ENCODE results near the gene ADAMTS15.

DNA sequence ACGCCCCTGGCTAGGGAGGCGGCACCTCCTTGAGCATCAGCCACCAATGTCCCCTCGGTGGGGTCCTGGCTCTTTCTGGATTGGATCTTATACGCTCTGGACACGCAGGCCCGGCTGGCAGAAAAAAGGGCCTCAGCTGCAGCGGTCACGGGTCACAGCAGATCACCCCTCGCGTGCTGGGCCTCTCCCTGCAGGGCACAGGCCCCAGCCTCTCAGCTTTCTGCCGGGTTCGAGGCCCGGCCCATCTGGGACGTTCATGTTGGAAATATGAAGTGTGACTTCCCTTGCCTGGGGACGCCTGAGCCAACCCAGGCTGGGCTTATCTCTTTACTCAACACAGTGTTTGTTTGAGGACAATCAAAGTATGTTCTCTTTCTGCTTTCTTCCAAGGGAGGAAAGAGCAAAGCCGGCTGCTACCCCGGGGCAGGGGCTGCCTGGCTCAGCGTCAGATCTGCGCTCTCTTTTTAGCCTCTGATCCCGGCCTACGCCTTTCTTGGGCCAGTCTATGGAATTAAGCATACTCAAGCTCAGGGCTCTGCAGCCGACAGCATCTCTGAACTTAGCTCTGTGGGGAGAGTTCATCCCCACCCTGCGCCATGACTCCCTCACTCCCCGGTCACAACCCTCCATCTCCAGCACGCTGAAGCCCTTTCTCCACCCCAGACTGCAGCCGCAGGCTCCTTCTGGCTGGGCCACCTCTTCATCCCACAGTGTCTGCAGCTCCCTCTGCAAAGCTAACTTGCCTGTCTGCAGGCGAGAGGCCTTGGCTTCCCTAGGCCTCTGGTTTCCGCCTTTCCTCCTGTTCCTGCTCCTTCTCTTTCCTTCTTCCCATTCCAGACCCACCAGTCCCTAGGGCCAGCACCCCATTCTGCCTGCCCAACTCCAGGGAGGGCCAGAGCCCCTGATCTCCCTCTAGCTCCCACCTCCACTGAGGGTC lies 38.8 kb downstream of the ADAMTS15 start:
- TF ChIP-seq, protein P1, sequence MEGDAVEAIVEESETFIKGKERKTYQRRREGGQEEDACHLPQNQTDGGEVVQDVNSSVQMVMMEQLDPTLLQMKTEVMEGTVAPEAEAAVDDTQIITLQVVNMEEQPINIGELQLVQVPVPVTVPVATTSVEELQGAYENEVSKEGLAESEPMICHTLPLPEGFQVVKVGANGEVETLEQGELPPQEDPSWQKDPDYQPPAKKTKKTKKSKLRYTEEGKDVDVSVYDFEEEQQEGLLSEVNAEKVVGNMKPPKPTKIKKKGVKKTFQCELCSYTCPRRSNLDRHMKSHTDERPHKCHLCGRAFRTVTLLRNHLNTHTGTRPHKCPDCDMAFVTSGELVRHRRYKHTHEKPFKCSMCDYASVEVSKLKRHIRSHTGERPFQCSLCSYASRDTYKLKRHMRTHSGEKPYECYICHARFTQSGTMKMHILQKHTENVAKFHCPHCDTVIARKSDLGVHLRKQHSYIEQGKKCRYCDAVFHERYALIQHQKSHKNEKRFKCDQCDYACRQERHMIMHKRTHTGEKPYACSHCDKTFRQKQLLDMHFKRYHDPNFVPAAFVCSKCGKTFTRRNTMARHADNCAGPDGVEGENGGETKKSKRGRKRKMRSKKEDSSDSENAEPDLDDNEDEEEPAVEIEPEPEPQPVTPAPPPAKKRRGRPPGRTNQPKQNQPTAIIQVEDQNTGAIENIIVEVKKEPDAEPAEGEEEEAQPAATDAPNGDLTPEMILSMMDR (IDR thresholded peaks at IDR 0.05; ENCODE audit: insufficient read depth, low read depth, low read length), result no peak
- TF ChIP-seq EZH2 (IDR thresholded peaks at IDR 0.05; ENCODE audit: insufficient read depth, low read length), result no peak
